DOHH2 (cell line): ENCODE results near the gene DTD2.

Source experiments
- EZH2phosphoT487 ChIP-seq: fragments of 200-600 bp; sonication (generic); IDR thresholded peaks from 2 replicates; pipeline ENCODE4 v1.6.1; 2017; ENCODE audit warnings: borderline replicate concordance, mild to moderate bottlenecking, antibody characterized with exemption, low read length, moderate library complexity, mixed read lengths
- TF ChIP-seq, protein P1 (sequence below): fragments of 200-600 bp; sonication (generic); IDR thresholded peaks from one replicate; pipeline ENCODE4 v1.5.1; 2014; ENCODE audit warnings: antibody characterized with exemption, mild to moderate bottlenecking, low read depth, low read length; ENCODE audit not compliant: poor library complexity, severe bottlenecking

DNA sequence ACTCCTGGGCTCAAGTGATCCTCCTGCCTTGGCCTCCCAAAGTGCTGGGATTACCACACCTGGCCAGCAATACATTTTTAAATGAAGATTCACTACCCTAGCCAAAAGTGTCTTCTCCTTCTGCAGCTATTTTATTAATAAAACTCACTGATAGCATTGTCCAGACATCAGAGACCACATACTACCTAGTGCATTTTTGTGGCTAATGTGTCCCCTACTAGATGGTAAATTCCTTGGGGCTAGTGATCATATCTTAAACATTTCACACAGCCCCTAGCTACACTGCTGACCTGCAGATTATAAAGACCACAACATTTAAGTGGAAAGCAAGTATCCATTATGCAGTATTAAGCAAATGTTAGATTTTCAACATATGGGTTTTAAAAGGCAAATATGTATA is 17.0 kb downstream of the DTD2 start:
- TF ChIP-seq, protein P1, sequence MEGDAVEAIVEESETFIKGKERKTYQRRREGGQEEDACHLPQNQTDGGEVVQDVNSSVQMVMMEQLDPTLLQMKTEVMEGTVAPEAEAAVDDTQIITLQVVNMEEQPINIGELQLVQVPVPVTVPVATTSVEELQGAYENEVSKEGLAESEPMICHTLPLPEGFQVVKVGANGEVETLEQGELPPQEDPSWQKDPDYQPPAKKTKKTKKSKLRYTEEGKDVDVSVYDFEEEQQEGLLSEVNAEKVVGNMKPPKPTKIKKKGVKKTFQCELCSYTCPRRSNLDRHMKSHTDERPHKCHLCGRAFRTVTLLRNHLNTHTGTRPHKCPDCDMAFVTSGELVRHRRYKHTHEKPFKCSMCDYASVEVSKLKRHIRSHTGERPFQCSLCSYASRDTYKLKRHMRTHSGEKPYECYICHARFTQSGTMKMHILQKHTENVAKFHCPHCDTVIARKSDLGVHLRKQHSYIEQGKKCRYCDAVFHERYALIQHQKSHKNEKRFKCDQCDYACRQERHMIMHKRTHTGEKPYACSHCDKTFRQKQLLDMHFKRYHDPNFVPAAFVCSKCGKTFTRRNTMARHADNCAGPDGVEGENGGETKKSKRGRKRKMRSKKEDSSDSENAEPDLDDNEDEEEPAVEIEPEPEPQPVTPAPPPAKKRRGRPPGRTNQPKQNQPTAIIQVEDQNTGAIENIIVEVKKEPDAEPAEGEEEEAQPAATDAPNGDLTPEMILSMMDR = no peak
- no peak for TF ChIP-seq EZH2phosphoT487
